ENCODE results near the gene ATP1B1.

ATP1B1 gene

GRCh38 chr1:169092399-169092798 is 14.1 kb upstream of the ATP1B1 start:
- FAIRE-seq (no peak), DNase-seq (ENCODE audit: insufficient read length, low spot score) (no peak)

- FAIRE-seq (no peak), DNase-seq (ENCODE audit: insufficient read length, low spot score) (no peak)
Observed at GRCh38 chr1:169094897-169095569, 11.5 kb upstream of the ATP1B1 start.

GRCh38 chr1:169098380-169098779 is 8.1 kb upstream of the ATP1B1 start:
- FAIRE-seq (no peak), DNase-seq (ENCODE audit: insufficient read length, low spot score) (no peak)

- FAIRE-seq: no peak
- DNase-seq (ENCODE audit: insufficient read length, low spot score): no peak
Observed at GRCh38 chr1:169099561-169099960, 6.9 kb upstream of the ATP1B1 start.

- FAIRE-seq: no peak
- no peak for DNase-seq (ENCODE audit: insufficient read length, low spot score)
Observed at GRCh38 chr1:169100208-169100607, 6.3 kb upstream of the ATP1B1 start.

GRCh38 chr1:169100651-169101088 is 5.8 kb upstream of the ATP1B1 start:
- DNase-seq (ENCODE audit: insufficient read length, low spot score): no peak
- FAIRE-seq: no peak

- FAIRE-seq: peak; percentile 40
Observed at GRCh38 chr1:169102567-169102966, 3.9 kb upstream of the ATP1B1 start.

GRCh38 chr1:169103002-169103401 is 3.5 kb upstream of the ATP1B1 start:
- FAIRE-seq (no peak), DNase-seq (ENCODE audit: insufficient read length, low spot score) (no peak)

More at GRCh38 chr1:169102567-169102966, 3.9 kb upstream of the ATP1B1 start:
- DNase-seq (ENCODE audit: insufficient read length, low spot score): peak; percentile 37

GRCh38 chr1:169103480-169103893 is 3.0 kb upstream of the ATP1B1 start:
- FAIRE-seq (no peak), DNase-seq (ENCODE audit: insufficient read length, low spot score) (no peak)

GRCh38 chr1:169105087-169105433 is 1.4 kb upstream of the ATP1B1 start:
- FAIRE-seq: no peak

GRCh38 chr1:169105434-169106094 is 926 bp upstream of the ATP1B1 start:
- FAIRE-seq: no peak
- DNase-seq (ENCODE audit: insufficient read length, low spot score): no peak

More at GRCh38 chr1:169105087-169105433, 1.4 kb upstream of the ATP1B1 start:
- no peak for DNase-seq (ENCODE audit: insufficient read length, low spot score)

GRCh38 chr1:169106921-169107602 is 572 bp downstream of the ATP1B1 start:
- DNase-seq (ENCODE audit: insufficient read length, low spot score) (no peak), FAIRE-seq (no peak)

GRCh38 chr1:169107603-169108208 is 1.2 kb downstream of the ATP1B1 start:
- no peak for FAIRE-seq
- no peak for DNase-seq (ENCODE audit: insufficient read length, low spot score)

GRCh38 chr1:169108223-169108622 is 1.7 kb downstream of the ATP1B1 start:
- FAIRE-seq (no peak), DNase-seq (ENCODE audit: insufficient read length, low spot score) (no peak)

GRCh38 chr1:169108863-169109560 is 2.5 kb downstream of the ATP1B1 start:
- DNase-seq (ENCODE audit: insufficient read length, low spot score): no peak
- FAIRE-seq: no peak

GRCh38 chr1:169109561-169110134 is 3.2 kb downstream of the ATP1B1 start:
- FAIRE-seq (no peak), DNase-seq (ENCODE audit: insufficient read length, low spot score) (no peak)

GRCh38 chr1:169110236-169110635 is 3.7 kb downstream of the ATP1B1 start:
- no peak for DNase-seq (ENCODE audit: insufficient read length, low spot score)
- FAIRE-seq: no peak

- FAIRE-seq (no peak), DNase-seq (ENCODE audit: insufficient read length, low spot score) (no peak)
Observed at GRCh38 chr1:169110689-169111447, 4.4 kb downstream of the ATP1B1 start.

- DNase-seq (ENCODE audit: insufficient read length, low spot score): no peak
- no peak for FAIRE-seq
Observed at GRCh38 chr1:169111472-169111871, 5.0 kb downstream of the ATP1B1 start.

GRCh38 chr1:169112241-169112640 is 5.8 kb downstream of the ATP1B1 start:
- no peak for FAIRE-seq
- DNase-seq (ENCODE audit: insufficient read length, low spot score): no peak

Measured in HTR-8/SVneo (cell line).